Activated CD8-positive, alpha-beta memory T cell treated with anti-CD3 and anti-CD28 coated beads for 24 hours (primary cell): Measurements from ENCODE around the gene CEP85L.

Experiments used
- DNase-seq: peaks from one replicate; pipeline ENCODE4 v3.0.0-alpha.2; 2020

CEP85L gene

DNA sequence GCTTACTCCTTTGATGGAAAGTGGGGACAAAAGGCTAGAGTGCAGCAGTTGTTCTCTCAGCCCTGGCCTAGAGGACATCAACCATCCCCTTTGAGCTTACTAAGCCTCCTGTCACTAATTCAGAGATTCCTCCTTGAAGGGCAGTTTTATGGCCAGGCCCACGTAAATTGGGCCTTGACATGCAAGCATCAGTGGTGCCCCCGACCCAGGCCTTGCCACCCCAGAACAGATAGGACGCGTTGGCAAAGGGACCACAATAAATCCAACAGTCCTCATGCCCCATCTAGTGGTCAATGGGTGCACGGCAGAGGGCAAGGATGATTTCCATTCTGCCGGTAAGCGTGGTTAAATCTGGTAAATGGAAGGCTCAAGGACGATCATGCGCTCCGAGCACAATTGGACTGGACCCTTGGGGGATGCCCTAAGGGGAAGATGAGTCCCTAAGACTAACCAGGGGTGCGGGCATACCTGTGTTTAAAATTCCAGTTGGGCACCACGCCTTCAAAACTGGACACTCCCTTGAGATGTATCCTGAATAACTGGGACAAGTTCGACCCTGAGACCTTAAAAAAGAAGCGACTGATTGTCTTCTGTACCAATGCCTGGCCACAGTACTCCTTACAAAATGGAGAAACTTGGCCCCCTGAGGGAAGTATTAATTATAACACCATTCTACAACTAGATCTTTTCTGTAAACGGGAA is 32.6 kb downstream of the CEP85L start:
- DNase-seq = peak; percentile 89

DNA sequence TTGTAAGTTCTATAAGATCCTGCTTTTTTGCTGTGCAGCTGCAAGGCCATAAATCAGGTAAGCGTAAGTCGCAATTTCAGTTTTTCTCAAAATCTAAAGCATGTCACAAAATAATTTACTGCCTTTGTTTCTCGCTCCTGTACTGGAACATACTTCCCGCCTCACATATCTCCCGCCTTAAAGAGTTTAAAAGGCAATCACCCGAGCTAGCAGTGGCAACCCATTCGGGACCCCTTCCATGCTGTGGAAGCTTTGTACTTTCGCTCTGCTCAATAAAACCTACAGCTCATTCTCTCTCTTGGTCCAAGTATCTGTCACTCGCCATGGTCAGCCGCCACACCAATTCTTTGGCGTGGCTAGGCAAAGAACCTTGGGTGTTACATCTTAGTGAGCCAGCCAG is 34.0 kb downstream of the CEP85L start:
- DNase-seq = no peak

DNA sequence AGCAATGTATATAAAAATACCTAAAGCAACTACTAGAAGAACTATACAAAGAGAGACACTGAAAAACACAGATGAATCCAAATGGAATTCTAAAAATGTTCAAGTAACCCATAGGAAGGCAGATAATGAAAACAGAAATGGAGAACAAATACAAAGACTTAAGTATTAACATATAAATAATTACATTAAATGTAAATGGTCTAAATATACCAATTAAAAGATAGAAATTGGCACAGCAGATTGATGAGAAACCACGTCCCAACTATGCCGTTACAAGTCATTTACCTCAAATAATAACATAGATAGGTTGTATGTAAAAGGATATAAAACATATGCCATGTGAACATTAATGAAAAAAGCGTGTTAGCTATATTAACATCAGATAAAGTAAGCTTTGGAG is 40.1 kb downstream of the CEP85L start:
- DNase-seq = no peak

DNA sequence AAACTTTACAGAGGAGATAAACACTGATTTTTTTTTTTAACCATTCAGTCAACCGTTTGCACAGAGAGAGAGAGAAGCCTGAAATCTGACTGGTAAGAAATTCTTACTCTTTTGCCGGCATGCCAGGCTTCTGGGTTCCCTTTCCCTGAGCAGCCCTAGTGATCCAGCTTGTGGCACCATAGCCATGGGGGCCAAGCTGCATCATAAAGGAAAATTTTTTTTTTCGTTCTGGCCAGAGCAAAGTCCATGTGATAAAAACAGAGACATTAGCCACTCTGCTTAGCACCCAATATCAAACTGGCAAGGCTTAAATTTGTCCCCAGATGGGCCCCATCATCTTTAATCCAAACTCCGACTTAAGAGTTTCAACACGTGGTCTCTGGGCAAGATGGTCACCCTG is 44.5 kb downstream of the CEP85L start:
- DNase-seq = no peak

DNA sequence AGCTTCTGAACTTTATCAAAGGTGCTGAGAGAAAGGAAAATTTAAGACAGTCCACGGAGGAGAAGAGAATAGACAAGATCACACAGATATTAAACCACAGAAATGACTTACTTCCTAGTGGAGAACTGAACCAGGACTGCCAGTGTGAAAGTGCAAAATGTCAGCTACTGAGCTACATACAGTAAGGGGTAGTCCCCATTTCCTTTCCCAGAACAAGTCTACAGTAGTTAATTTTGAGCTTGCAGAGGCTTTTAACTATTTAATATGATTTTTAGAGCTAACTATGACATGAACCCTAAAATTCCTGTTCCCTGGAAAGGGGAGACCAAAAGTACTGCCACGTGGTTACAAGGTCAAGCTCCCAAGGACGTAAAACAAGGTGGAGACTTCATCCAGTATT is 45.1 kb downstream of the CEP85L start:
- no peak for DNase-seq

DNA sequence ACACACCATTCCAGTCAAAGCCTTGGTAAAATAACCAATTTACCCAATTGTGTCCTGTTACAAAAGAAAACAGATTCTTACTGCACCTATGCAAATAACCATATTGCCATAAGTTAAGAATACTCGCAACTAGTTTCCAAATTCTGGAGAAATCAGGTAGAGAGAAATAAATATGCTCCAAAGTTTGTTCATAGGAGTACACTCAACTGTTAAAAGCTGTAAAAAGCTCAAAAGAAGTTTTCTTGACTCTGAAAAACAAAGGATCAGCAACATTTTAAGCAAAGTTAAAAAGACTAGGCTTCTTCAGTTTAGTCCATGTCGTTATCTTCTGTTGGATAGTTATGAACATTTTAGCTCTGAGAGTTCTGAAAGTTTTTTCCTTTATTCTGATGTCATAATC is 48.0 kb downstream of the CEP85L start:
- no peak for DNase-seq

DNA sequence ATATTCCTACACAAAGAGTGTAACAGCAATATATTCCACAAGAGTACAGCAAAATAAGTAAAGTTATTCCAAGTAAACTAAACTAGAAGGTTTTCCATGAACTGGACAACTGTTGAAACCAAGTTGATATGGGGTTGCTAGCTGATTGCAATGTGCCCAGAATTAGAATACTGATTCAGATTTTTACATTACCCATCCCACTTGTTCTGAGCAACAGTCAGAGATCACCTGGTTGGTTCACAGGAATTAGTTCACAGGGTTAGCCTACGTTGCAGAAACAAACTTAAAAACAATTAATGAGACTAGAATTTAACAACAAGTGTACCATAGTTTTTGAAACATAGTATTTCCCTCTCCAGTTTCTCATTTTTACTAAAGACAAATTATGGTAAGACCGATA is 49.1 kb downstream of the CEP85L start:
- no peak for DNase-seq

DNA sequence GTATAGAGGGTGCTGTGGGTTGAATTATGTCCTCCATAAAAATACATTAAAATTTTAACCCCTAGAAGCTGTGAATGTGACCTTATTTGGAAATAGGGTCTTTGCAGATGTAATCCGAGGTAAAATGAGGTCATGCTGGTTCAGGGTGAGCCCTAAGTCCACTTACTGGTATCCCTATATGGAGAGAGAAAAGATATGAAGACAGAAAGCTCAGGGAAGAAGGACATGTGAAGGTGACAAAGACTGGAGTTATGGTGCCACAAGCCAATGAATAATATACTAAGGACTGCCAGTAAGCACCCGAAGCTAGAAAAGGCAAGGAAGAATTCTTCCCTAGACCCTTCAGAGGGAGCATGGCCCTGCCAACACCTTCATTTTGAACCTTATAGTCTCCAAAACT is 53.1 kb downstream of the CEP85L start:
- no peak for DNase-seq

DNA sequence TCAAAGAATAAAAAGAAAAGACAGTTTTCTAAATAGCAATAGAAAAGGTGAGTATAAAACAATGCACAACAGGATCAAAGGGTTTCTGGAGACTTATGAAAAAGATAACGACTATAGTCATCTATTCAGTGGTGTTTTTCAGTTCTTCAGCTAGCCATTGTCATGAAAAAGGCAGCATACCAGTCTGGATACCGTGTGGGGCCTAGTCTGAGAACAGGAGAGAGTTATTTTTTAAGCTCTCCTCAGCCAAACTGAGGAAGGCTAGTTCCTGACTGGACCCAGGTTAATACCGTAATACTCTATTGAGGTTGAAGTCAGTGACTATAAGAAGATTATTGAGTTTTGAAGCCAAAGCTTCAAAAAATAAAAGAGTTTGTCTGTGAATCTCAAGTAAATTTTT is 53.8 kb downstream of the CEP85L start:
- no peak for DNase-seq

DNA sequence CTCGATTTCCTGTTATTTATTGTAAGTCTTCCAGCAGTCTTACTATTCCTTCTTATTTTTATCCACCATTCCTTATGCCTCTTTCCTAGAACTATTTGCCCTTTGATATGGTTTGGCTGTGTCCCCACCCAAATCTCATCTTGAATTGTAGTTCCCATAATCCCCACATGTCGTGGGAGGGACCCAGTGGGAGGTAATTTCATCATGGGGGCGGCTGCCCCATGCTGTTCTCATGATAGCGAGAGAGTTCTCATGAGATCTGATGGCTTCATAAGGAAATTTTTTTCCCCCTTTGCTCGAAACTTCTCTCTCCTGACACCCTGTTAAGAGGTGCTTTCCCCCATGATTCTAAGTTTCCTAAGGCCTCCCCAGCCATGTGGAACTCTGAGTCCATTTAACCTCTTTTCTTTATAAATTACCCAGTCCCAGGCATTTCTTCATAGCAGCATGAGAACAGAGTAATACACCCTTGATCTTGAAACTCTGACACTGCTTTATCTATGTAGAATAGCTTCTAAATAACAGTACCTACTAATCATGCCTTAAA is 54.5 kb downstream of the CEP85L start:
- DNase-seq = no peak

DNA sequence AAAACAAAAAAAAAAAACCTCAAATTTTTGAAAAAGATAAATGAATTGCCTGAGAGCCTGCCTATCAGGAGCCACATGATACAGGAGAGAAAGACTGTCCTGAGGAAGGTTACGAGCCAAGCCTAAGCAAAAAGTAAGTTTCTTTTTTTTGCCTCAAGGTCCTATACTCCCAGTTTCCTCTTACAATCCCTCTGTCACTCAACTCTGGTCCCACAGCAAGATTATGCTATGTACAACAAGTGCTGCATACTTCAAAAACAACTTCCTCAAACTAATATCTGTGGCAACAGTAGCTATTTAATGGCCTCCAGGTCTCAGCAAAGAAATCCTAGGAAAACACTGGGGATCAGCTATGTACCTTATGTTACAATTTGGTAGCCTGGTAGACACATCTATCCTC is 56.5 kb downstream of the CEP85L start:
- DNase-seq = no peak

DNA sequence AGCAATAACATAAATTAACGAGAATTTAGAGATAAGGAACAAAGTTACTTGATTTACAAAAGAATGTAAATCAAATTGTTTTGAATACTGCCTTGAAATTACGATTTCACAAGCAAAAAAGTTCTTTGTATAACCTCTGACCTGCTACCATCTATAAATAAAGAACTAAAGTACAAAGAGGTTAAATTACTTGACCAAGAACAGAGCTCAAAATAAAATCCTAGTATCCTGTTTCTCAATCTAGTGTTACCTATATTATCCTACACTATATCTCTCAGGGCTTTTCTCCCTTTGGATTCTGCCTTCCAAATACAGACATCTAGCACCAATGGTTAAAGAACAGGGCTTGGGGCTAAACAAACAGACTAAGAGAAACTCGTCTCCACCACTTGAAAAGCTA is 59.5 kb downstream of the CEP85L start:
- no peak for DNase-seq

DNA sequence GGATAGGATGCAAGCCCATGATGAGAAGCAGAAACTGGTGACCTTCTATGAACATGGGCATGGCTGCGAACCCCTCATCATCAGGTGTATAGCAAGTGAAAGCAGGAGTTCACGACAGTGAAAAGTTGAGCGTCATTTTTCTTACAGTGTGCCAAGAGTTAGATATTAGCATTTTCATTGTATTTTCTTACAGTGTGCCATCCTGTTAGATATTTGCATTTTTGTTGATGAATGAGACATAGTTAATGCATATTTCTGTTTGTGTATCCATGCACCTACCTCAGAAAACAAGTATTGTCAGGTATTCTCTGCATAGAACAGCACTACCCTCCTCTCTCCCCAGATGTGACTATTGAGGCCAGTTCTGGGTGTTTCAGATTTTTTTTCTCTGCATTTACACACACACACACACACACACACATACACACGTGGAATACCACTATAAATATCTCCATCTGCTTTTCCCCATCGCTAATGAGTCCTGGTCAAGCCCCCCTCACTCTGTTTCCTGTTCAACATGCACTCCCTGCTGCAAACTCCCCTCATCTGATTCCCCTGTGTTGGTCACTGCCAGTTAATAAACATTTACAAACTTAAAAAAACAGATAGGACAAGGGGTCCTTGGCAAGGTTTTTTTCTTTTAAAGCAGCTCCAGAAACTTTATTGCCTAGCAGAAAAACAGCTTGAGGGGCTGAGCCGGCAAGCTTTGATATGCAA is 61.6 kb downstream of the CEP85L start:
- DNase-seq = no peak

DNA sequence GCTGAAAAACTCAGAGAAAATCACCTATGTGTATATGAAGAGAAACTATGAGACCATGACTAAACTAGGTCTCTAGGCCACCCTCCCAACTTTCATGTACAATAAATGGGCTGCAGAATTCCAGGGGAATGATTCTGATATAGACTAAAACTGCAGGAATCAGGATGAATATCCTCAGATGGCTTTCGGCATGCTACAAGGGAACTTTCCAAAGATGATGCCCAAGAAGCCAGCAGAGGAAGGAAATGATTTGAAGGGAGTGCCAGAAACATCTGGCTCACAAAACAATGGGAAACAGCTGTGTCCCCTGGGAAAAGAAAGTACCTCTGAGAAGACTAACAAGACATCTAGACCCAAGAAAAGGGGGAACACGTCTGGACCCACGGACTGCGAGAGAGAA is 62.2 kb downstream of the CEP85L start:
- DNase-seq = no peak

DNA sequence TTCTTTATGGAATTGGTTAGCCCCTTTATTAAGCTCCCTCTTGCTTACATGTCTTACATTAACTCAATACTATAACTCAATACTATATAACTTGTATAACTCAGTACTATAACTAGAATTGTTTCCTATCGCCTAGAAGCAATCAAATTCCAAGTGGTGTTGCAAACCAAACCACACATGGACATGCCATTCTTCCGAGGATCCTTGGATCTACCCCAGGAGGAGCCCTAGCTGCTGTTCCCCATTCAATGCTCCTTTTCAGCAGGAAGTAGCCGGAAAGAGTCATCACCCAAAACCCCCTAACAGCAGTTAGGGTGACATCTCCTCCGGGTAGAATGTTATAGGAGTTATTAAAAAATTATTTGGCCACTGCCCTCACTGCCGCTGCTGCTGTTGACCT is 62.8 kb downstream of the CEP85L start:
- no peak for DNase-seq

DNA sequence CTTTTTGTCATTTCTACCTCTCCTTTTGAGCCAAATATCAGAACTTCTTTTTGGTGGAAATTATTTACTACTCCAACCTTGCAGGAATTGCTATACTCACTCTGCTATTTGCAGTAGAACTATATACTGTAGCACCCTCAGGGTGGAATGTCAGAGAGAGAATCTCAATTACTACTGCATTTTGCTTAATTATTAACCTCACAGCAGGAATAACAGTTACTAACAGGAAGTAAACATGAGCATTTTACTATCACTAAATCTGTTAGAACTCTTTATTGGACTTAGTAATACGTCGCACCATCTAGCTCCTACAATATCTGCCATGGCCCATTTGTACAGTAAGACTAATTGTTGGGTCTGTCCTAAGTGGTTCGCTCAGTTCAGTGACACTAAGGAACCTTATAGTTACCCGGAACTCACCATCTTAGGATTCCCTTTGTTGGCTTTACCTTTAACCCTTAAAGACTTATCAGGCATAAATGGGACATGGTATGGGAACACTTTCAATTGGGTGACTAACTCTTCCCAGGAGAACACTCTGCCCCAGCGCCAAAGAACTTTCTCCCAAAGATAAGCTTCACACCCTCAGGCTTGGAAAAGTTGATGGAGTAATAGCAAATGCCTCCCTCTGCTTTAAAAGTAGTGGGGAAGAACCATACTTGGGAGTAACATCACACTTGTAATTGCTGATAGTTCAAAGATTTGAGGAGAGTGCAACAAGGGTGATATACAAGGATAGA is 64.5 kb downstream of the CEP85L start:
- no peak for DNase-seq

DNA sequence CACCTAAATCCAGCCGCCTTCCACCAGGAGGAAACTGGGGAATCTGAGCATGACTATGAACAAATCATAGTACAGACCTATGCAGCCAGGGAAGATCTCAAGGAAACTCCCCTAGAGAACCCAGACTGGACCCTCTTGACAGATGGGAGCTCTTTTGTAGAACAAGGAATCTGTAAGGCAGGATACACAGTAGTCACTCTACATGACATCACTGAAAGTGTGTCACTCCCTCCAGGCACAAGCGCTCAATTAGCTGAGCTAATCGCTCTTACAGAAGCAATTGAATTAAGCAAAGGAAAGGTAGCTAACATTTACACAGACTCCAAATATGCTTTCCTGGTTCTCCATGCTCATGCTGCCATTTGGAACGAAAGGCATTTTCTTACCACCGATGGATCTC is 66.5 kb downstream of the CEP85L start:
- DNase-seq = no peak

DNA sequence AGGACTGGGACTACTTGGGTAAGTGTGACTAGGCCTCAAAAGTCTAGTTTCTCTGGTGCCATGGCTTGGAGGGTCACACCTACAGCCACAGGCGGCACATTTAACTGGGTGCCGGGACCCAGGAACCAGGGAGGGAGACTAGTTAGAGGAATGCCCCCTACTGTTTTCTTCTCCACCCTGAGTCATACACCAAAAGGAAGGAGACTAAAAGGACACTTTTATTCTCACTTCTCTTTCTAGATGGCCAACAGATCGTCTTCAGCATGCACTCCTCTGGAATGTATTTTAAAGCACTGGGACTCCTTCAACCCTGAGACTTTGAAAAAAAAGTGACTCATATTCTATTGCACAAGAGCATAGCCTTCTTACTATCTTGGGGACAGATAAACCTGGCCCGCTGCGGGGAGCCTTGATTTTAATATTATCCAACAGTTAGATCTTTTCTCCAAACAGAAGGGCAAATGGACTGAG is 69.9 kb downstream of the CEP85L start:
- DNase-seq = no peak

DNA sequence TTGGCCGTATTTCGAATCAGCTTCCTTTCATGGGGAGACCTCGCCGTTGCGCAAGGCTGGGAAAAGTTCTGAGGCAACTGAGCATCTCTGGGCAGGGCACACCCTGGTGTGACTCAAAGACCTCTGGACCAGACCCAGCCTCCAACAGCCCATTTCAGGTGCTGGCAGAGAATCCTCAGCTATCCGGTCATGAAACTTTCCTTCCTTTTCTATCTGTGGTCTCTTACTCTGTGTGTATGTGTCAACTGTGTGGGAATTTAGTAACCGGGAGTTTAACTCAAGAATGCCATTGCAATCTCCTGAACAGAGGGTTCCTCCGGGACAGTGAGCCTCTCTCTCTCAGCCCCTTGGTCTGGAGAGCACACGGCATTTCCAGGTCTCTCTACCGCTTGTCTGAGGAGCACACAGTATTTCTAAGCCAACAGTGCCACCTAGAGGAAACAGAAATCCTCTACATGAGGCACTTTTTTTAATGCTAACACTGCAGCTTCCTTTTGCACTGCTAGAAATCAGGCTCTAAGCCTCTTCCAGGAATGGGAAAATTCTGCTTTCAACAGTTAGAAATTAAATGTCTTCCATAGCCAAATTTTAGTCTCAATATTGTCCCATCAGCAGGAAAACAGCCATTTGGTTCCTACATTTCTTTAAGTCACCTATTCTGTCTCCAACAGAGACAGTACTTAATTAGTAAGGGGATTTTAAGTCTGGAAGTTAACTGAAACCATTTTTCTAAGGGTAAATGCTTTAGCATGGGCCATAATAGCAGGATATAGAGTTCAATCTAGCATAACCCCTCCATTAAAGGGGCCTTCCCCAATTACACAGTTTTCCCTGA is 70.6 kb downstream of the CEP85L start:
- DNase-seq = no peak

DNA sequence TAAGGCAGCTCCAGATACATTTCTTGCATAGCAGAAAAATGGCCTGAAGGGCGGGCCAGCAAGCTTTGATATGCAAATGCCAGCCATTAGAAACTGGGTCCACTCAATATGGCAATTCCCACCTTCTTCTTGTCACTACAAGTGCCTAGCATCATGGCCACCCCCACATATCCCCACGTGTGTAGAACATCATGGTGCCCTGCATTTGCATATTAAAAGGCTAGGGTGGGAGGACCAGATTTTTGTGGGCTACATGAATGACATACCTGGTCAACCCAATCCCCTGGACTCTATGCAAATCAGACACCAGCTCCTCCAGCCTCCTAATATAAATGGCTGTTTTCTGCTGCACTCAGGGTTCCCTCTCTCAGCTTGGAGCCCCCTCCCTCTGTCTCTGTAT is 71.6 kb downstream of the CEP85L start:
- DNase-seq = no peak

DNA sequence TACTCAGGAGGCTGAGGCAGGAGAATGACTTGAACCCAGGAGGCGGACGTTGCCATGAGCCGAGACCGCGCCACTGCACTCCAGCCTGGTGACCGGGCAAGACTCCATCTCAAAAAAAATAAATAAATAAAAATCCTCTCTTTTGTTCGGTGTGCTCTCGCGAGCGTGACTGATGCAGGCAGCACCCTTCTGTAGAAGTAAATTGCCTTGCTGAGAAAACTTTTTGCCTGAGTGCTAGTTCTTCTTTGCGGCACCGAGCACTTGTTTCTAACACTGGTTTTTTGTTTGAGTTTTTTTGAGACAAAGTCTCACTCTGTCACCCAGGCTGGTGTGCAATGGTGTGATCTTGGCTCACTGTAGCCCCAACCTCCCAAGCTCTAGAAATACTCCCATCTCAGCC is 72.8 kb downstream of the CEP85L start:
- no peak for DNase-seq

DNA sequence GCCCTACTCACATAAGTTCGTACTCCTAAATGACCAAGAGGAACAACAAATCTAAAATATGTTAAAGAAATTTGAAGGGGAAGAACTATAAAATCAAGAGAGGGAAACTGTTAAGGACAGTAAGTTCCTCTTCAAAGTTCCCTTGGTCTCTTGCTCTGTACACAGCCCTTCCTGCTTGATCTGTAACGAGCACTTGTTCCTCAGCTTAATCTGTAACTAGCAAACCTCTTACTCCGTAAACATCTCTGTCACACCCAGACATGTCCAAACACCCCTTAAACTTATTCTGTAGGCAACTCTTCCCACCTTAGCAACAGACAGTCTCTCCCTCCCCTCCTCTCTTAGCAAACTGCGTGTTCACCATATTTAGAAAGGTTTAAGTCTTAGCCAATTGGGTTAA is 73.4 kb downstream of the CEP85L start:
- DNase-seq = no peak
